ENCODE data around the gene BCL2L14.
"Not testable (repeated sequence)": the region's sequence is repeated elsewhere in the genome, so short reads cannot be mapped to it uniquely, and the experiment has no call there.

The BCL2L14 gene

DNA sequence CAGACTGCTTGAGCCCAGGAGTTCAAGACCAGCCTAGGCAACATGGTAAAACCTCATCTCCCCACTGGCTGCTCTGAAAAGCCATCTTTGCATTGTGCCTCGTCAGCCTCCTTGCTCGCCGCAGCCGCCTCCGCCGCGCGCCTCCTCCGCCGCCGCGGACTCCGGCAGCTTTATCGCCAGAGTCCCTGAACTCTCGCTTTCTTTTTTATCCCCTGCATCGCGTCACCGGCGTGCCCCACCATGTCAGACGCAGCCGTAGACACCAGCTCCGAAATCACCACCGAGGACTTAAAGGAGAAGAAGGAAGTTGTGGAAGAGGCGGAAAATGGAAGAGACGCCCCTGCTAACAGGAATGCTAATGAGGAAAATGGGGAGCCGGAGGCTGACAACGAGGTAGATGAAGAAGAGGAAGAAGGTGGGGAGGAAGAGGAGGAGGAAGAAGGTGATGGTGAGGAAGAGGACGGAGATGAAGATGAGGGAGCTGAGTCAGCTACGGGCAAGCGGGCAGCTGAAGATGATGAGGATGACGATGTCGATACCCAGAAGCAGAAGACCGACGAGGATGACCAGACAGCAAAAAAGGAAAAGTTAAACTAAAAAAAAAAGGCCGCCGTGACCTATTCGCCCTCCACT is 40.3 kb downstream of the BCL2L14 start:
- not testable (repeated sequence) for DNase-seq

DNA sequence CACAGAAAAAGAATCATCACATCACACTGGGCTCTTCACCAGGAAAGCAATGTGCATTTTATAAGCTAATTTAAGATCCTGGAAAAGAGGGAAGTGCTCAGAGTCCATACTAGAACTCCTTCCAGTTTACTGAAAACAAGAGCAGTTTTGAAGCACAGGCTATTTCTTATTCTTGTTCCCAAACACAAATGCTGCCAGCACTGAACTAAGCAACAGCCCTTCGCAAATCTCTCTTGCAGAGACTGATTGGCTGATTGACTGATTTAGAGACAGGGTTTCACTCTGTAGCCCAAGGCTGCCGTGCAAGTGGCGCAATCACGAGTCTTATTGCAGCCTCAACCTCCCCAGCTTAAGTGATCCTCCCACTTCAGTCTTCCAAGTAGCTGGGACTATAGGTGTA is 44.8 kb downstream of the BCL2L14 start:
- no peak for DNase-seq

DNA sequence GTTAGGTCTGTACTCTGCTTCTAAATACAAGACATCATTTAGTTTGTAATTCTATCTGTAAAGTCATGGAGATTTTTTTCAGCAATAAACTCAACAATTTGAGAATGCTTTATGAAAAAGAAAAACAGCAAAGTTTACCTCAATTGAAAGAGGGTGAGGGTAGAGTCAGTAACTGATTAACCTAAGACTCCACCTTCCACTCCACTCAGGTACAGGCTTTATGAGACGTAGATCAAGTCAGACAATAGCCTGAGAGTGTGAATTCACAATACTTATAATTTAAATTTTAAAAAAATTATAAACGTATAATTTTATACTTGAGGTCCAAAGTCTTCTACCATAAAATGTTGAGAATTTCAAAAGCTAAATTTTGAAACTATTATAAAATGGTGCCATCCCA is 45.9 kb downstream of the BCL2L14 start:
- DNase-seq = no peak

DNA sequence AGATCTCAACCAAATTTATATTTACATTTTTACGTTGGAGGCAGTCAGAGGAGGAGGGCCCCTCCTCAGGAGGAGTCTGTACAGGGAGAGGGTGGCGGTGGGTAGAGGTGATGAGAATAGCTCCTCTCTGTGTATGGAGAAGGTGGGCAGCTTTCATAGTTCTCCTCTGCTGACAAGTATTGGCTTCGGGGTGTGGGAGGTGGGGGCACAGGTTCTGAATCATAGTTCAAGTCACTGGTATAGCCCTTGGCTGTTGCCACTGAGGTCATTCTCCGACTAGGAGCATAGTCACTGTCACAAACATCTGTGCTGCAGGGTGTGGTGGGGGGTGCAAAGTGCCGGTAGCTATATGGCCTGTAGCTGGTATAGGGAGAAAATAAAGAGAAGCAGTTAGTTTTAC is 50.3 kb downstream of the BCL2L14 start:
- DNase-seq = no peak

DNA sequence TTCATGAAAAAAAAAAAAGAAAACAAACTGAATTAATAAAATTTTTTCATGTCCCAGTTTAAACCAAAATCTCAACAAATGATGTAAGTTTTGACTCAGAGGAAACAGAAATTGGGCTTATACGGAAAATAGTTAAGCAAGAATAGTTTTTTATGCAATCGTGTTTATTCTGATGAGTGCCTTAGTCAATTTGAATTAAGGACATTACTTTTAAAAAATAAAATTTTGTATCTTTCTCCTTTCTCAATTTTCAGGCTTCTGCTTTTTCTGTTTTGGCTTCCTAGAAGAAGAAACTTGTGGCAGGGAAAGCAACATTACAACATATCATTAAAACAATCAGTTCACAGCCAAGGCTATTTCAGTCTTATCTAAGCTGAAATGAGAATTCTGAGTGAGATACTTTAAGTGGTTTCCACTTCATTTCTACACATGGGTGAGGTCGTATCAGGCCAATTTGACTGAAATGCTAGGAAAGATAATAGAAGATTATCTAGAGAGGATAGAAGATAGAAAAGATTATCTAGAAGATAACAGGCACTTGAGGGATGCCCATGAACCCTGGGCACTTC is 52.4 kb downstream of the BCL2L14 start:
- DNase-seq = no peak

DNA sequence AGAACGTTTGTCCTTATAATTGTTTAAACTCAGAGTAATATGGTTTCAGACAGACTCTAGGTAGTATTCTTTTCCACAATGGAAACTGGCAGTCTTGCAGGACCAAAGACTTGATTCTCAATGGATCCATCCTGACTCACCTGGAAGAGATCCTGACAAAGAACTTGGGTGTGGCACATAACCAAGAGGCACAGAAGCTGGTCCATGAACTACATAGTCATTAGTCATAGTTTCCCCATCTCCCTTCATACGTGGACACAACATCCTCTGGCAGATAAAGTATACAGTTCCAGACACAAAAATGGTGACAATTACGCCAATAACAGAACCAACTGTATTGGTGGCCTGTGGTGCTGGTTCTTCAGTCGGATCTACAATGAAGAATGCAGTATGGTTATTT is 55.8 kb downstream of the BCL2L14 start:
- no peak for DNase-seq

DNA sequence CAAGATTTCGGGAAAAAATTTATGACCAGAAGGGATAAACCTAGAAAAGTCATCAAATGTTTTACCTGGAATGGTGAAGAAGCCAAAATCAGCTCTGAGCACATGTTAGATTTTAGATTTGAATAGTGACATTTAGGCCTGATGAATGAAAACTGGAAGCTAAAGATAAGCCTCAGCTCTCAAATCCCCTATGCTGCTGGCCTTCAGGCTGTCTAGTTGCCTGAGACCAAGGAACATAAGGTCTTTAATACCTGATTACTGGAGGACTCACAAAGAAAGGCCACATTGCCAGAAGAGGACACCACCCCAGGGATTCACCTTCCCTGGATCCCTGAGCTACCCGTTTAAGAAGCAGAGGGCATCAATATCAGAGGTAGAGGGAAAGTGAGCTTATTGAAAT is 56.6 kb downstream of the BCL2L14 start:
- no peak for DNase-seq

DNA sequence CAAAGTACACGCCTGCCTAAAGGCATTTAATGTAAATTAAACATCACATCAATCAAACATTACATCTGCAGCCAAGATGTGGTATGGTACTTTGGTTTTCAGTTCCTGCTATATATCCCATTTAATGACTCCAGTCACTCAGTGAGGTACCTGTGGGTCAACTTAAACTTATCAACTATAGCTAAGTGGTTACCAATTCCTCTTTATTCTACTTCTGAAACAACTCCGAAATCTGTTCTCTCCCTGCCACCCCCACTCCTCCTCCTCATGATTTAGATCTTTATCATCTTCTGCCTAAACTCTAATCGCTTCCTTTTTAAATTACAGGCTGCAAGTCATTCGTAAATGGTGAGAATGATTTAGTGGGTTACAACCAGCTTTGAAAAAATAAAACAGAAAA is 57.9 kb downstream of the BCL2L14 start:
- DNase-seq = no peak

DNA sequence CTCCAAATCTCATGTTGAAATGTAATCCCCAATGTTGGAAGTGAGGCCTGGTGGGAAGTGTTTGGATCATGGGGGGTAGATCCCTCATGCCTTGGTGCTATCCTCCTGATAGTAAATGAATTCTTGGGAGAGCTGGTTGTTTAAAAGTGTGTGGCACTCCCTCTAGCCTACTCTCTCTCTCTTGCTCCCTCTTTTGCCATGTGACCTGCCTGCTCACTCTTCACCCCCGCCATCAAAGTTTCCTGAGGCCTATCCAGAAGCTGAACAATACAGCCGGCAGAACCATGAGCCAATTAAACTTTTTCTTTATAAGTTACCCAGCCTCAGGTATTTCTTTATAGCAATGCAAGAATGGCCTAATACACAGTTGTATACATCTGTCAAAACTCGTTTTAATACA is 62.5 kb downstream of the BCL2L14 start:
- no peak for DNase-seq

DNA sequence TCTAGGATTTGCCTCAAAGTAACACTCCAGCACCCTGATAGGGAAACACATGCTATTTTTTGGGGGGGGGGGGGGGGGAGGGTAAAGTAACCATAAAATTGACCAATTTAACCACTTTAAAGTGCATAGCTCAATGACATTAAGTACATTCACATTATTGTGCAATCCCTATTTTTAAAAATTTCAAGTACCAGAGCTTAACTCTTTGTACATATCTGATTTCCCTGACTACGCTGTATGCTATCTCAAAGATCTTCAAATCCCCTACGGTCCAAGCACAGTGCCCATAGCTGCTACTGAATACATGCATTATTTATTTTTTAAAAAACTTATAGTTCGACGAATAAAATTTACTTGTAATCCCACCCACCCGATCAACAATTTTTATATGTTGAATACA is 63.0 kb downstream of the BCL2L14 start:
- DNase-seq = no peak

DNA sequence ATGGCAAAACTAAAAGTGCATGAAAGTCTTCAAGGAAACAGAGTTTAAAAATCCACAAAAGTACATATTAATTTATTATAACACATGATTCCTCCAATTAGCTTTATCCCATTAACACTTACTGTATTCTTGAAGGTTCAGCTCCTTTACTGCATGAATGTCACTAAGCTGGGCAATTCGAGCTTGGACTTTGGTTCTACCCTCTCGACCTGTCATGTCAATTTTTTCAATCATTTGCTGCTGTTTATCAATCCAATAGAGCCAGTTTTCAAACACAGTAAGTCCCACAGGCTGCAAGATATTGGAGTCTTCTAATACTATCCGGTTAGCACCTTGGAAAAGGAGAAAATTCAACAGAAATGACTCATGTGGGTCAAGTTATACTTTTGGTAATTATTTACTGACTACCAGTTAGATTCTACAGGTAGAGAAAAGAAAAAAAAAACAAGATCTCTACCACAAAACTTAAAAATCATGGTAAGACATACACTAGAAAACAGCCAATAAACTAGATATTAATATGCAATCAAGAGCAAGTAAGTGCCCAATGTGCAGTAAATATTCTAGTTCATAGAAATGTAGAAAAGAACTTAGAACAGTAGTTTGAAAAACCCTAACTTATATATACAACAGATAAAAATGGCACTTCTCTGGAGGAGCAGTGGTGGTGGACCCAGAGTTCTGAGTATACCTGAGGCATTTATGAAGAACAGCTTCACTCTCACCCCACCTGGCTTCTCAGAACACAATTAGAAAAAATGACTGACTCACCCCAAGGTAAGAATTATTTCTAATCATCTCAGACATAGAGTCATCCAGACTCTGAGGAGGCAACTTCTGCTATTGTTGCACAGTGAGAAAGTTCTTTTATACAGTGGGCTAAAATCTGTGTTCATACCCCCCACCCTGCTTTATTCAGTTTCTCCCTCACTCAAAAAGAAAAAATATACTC is 67.7 kb downstream of the BCL2L14 start:
- no peak for DNase-seq

DNA sequence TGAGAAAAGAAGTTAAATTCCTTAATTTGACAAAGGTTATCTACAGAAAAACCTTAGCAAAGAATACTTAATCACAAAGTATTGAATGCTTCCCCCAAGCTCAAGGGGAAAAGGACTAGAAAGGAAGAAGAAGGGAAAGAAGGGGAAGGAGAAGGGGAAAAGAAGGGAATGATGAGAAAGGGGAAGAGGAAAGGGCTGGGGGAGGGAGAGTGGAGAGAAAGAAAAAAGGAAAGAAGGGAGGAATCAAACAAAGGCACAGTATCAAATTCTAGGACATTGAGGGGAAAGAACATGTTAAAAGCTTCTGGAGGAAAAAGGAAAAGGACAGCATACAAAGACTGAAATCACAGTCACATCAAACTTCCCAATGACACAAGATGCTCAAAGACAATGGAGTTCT is 70.3 kb downstream of the BCL2L14 start:
- DNase-seq = no peak

DNA sequence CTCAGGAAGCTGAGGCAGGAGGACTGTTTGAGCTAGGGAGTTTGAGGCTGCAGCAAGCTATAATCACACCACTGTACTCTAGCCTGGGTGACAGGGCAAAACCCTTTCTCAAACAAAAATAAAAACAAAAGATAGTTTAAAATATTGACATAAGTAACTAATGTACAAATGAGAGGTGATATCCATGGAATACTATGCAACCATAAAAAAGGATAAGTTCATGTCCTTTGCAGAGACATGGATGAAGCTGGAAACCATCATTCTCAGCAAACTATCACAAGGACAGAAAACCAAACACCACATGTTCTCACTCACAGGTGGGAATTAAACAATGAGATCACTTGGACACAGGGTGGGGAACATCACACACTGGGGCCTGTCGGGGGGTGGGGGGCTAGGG is 73.8 kb downstream of the BCL2L14 start:
- not testable (repeated sequence) for DNase-seq

DNA sequence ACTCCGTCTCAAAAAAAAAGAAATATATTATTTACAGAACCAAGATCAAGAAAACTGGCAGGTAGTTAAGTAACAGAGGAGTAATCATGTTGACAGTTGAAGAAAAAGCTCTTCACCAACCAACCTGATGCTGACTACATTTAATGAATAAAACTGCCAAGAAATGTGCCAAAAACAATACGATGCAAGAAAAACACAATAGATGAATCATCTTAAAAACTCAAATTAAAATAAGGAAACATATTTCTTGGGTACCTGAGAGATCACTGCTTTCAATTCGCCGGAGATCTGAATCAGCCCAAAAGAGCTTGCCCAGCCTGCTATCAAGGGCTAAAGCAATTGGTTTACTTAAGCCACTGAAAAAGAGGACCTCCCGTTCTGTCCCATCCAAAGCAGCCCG is 76.4 kb downstream of the BCL2L14 start:
- no peak for DNase-seq
